BLaER1 treated with 17β-estradiol and CSF1 and Interleukin-3, amounts not matched to agents 10 nM and 100 nM (cell line): ENCODE measurements around the gene IQCM.

Experiments
- H3K27ac ChIP-seq, 11 experiments: shearing (Covaris generic); formaldehyde crosslinking; 2 replicates each; pipeline ENCODE4 v1.8.1; 2022
- H3K27me3 ChIP-seq, 11 experiments: shearing (Covaris generic); formaldehyde crosslinking; 2 replicates each; pipeline ENCODE4 v1.8.1; 2022
- H3K36me3 ChIP-seq, 11 experiments: shearing (Covaris generic); formaldehyde crosslinking; 2 replicates each; pipeline ENCODE4 v1.8.1; 2022
- H3K4me1 ChIP-seq, 10 experiments: shearing (Covaris generic); formaldehyde crosslinking; 2 replicates each; pipeline ENCODE4 v1.8.1; 2022
- H3K4me2 ChIP-seq, 11 experiments: shearing (Covaris generic); formaldehyde crosslinking; 2 replicates each; pipeline ENCODE4 v1.8.1; 2022
- H3K4me3 ChIP-seq, 10 experiments: shearing (Covaris generic); formaldehyde crosslinking; 2 replicates each; pipeline ENCODE4 v1.8.1; 2022
- H3K9ac ChIP-seq, 11 experiments: shearing (Covaris generic); formaldehyde crosslinking; 2 replicates each; pipeline ENCODE4 v1.8.1; 2022
- H3K9me3 ChIP-seq, 11 experiments: shearing (Covaris generic); formaldehyde crosslinking; replicated peaks in 1 of 11; 2 replicates each; pipeline ENCODE4 v1.8.1; 2022
- H4K20me1 ChIP-seq, 11 experiments: shearing (Covaris generic); formaldehyde crosslinking; 2 replicates each; pipeline ENCODE4 v1.8.1; 2022
- Cebpa-rat ChIP-seq, 11 experiments: shearing (Covaris generic); IDR thresholded peaks; 2 replicates each; pipeline ENCODE4 v1.8.1; 2022

IQCM gene

GRCh38 chr4:149719806-149720205 is 95.8 kb downstream of the IQCM start:
- Histone ChIP-seq H3K9me3 (peaks cover 18 to 24% (median 20%) of the 10 kb centered on the region in 11 experiments), H3K4me3 (no peak overlapping the region), H3K27ac (no peak overlapping the region), H3K36me3 (no peaks in the 10 kb centered on the region), H4K20me1 (no peaks in the 10 kb centered on the region), H3K4me2 (no peak overlapping the region), H3K27me3 (no peaks in the 10 kb centered on the region), H3K4me1 (peaks cover 0 to 9% (median 0%) of the 10 kb centered on the region in 10 experiments; a peak in 3 of 20 replicates), H3K9ac (no peak overlapping the region)
- TF ChIP-seq Cebpa-rat (IDR thresholded peaks at IDR 0.05) = no peak

- H3K27ac ChIP-seq = no peak overlapping the region
- H3K4me3 ChIP-seq = no peak overlapping the region
- H3K4me2 ChIP-seq = no peak overlapping the region
- no peak for TF ChIP-seq Cebpa-rat (IDR thresholded peaks at IDR 0.05)
- H3K36me3 ChIP-seq = no peaks in the 10 kb centered on the region
- no peaks in the 10 kb centered on the region for H4K20me1 ChIP-seq
- peaks cover 18 to 24% (median 21%) of the 10 kb centered on the region in 11 experiments for H3K9me3 ChIP-seq
- H3K4me1 ChIP-seq = peaks cover 0 to 9% (median 0%) of the 10 kb centered on the region in 10 experiments; a peak in 3 of 20 replicates
- H3K27me3 ChIP-seq = no peaks in the 10 kb centered on the region
- H3K9ac ChIP-seq = no peak overlapping the region
Measured at GRCh38 chr4:149719357-149719756, 96.3 kb downstream of the IQCM start.

DNA sequence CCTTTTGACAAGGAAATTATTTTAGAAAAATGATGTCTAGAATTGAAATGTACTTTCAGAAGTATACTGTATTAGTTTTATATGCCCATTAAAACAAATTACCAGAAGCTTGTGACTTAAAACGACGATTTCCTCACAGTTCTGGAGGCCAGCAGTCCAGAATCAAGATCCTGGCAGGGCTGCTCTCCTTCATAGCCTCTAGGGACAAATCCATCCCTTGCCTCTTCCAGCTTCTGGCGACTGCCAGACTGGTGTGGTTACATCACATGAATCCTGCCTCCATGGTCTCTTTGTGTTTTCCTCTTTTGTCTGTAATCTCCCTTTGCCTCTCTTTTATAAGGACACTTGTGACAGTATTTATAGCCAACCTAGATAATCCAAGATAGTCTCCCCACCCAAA is 97.1 kb downstream of the IQCM start:
- H3K27me3 ChIP-seq = no peaks in the 10 kb centered on the region
- H3K27ac ChIP-seq = no peak overlapping the region
- peaks cover 0 to 8% (median 0%) of the 10 kb centered on the region in 10 experiments; a peak in 3 of 20 replicates for H3K4me1 ChIP-seq
- H3K4me2 ChIP-seq = no peak overlapping the region
- no peak for TF ChIP-seq Cebpa-rat (IDR thresholded peaks at IDR 0.05)
- H3K9me3 ChIP-seq = peaks cover 18 to 24% (median 21%) of the 10 kb centered on the region in 11 experiments
- H3K36me3 ChIP-seq = no peaks in the 10 kb centered on the region
- no peak overlapping the region for H3K9ac ChIP-seq
- H4K20me1 ChIP-seq = no peaks in the 10 kb centered on the region
- H3K4me3 ChIP-seq = no peak overlapping the region

DNA sequence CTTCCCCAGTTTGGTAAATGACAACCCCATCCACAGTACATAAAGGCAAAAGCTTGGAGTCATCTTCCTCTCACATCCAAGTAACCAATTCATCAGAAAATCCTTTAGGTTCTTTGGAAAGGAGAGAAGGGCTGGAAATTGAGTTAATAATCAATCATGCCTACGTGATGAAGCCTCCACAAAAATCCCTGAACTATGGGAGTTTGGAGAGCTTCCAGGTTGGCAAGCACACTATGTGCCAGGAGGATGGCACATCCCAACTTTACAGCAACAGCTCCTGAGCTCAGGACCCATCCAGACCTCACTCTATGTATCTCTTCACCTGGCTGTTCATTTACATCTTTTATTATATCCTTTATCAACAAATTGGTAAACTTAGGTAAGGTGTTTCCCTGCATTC is 98.9 kb downstream of the IQCM start:
- Histone ChIP-seq H3K9me3 (peaks cover 18 to 24% (median 21%) of the 10 kb centered on the region in 11 experiments), H3K9ac (no peak overlapping the region), H3K4me1 (no peaks in the 10 kb centered on the region), H3K4me2 (no peak overlapping the region), H3K27ac (no peak overlapping the region), H3K4me3 (no peak overlapping the region), H3K36me3 (no peaks in the 10 kb centered on the region), H3K27me3 (no peaks in the 10 kb centered on the region), H4K20me1 (no peaks in the 10 kb centered on the region)
- TF ChIP-seq Cebpa-rat (IDR thresholded peaks at IDR 0.05) = no peak

GRCh38 chr4:149715822-149716585 is 99.6 kb downstream of the IQCM start:
- H3K4me3 ChIP-seq = no peak overlapping the region
- H3K27ac ChIP-seq = no peak overlapping the region
- H3K27me3 ChIP-seq = no peaks in the 10 kb centered on the region
- peaks cover 18 to 24% (median 21%) of the 10 kb centered on the region in 11 experiments for H3K9me3 ChIP-seq
- no peak overlapping the region for H3K9ac ChIP-seq
- no peak overlapping the region for H3K4me2 ChIP-seq
- no peaks in the 10 kb centered on the region for H3K4me1 ChIP-seq
- TF ChIP-seq Cebpa-rat (IDR thresholded peaks at IDR 0.05) = no peak
- no peaks in the 10 kb centered on the region for H4K20me1 ChIP-seq
- H3K36me3 ChIP-seq = no peaks in the 10 kb centered on the region

- Histone ChIP-seq H3K27me3 (no peaks in the 10 kb centered on the region), H3K9ac (no peak overlapping the region), H4K20me1 (no peaks in the 10 kb centered on the region), H3K4me3 (no peak overlapping the region), H3K27ac (no peak overlapping the region), H3K36me3 (no peaks in the 10 kb centered on the region), H3K4me2 (no peak overlapping the region), H3K4me1 (no peaks in the 10 kb centered on the region), H3K9me3 (peaks cover 18 to 24% (median 21%) of the 10 kb centered on the region in 11 experiments)
- no peak for TF ChIP-seq Cebpa-rat (IDR thresholded peaks at IDR 0.05)
Measured at GRCh38 chr4:149713031-149713430, 102.6 kb downstream of the IQCM start.

GRCh38 chr4:149711593-149712365 is 103.9 kb downstream of the IQCM start:
- Histone ChIP-seq H3K36me3 (no peaks in the 10 kb centered on the region), H3K9me3 (peaks cover 18 to 21% (median 20%) of the 10 kb centered on the region in 11 experiments), H3K27me3 (no peaks in the 10 kb centered on the region), H3K4me2 (no peak overlapping the region), H3K4me1 (no peaks in the 10 kb centered on the region), H3K4me3 (no peak overlapping the region), H4K20me1 (no peaks in the 10 kb centered on the region), H3K27ac (no peak overlapping the region), H3K9ac (no peak overlapping the region)
- TF ChIP-seq Cebpa-rat (IDR thresholded peaks at IDR 0.05) = no peak

GRCh38 chr4:149709640-149710039 is 106.0 kb downstream of the IQCM start:
- H3K4me3 ChIP-seq = no peak overlapping the region
- no peaks in the 10 kb centered on the region for H3K4me1 ChIP-seq
- H4K20me1 ChIP-seq = no peaks in the 10 kb centered on the region
- H3K4me2 ChIP-seq = no peak overlapping the region
- no peaks in the 10 kb centered on the region for H3K36me3 ChIP-seq
- no peak overlapping the region for H3K27ac ChIP-seq
- peaks cover 0 to 1% (median 0%) of the 10 kb centered on the region in 11 experiments; a peak in 1 of 22 replicates for H3K9me3 ChIP-seq
- TF ChIP-seq Cebpa-rat (IDR thresholded peaks at IDR 0.05) = no peak
- H3K27me3 ChIP-seq = no peaks in the 10 kb centered on the region
- H3K9ac ChIP-seq = no peak overlapping the region

DNA sequence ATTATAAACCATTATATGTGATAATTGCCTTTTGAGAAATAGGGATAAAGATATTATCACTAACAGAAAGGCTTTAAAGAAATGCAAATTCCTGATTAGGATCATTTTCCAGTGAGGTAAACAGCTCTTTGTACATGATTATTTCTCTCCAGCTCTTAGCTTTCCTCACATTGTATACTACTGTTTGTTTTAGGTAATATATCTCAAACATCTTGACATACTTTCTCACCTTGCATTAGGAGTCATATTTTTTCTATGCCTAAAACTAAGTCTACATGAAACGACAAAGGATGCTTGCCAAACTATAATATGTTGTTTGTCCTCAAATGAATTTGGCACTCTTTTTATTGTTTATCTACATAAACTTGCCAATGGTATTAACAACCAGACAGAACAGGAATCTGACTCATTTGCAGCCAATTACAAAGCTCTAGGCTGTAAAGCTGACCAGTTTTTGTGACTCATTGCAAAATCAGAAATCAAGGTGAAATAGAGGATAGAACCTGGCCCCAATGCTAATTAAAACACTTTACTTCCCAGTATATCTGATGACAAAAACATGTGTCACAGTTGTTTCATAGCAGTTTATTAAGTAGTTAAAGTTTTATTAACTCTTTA is 107.0 kb downstream of the IQCM start:
- TF ChIP-seq Cebpa-rat (IDR thresholded peaks at IDR 0.05) = no peak
- no peak overlapping the region for H3K9ac ChIP-seq
- H3K9me3 ChIP-seq = peaks cover 0 to 6% (median 0%) of the 10 kb centered on the region in 11 experiments; a peak in 1 of 22 replicates
- H3K36me3 ChIP-seq = no peaks in the 10 kb centered on the region
- no peaks in the 10 kb centered on the region for H3K27me3 ChIP-seq
- H3K4me1 ChIP-seq = no peaks in the 10 kb centered on the region
- no peak overlapping the region for H3K4me3 ChIP-seq
- no peaks in the 10 kb centered on the region for H4K20me1 ChIP-seq
- no peak overlapping the region for H3K27ac ChIP-seq
- no peak overlapping the region for H3K4me2 ChIP-seq
